ENCODE measurements around the gene THTPA. TPM values are rescaled to one million over a fixed set of nuclear protein-coding genes. Genes with fewer than 3 reads are reported as not detected.

The THTPA gene
- total and polyA plus RNA-seq, 2 of the 13 experiments (the other 11 are each of a cell fraction or from before 2014, with no cell fraction given), result 7.4 to 8.7 TPM

- TF ChIP-seq, protein P1, sequence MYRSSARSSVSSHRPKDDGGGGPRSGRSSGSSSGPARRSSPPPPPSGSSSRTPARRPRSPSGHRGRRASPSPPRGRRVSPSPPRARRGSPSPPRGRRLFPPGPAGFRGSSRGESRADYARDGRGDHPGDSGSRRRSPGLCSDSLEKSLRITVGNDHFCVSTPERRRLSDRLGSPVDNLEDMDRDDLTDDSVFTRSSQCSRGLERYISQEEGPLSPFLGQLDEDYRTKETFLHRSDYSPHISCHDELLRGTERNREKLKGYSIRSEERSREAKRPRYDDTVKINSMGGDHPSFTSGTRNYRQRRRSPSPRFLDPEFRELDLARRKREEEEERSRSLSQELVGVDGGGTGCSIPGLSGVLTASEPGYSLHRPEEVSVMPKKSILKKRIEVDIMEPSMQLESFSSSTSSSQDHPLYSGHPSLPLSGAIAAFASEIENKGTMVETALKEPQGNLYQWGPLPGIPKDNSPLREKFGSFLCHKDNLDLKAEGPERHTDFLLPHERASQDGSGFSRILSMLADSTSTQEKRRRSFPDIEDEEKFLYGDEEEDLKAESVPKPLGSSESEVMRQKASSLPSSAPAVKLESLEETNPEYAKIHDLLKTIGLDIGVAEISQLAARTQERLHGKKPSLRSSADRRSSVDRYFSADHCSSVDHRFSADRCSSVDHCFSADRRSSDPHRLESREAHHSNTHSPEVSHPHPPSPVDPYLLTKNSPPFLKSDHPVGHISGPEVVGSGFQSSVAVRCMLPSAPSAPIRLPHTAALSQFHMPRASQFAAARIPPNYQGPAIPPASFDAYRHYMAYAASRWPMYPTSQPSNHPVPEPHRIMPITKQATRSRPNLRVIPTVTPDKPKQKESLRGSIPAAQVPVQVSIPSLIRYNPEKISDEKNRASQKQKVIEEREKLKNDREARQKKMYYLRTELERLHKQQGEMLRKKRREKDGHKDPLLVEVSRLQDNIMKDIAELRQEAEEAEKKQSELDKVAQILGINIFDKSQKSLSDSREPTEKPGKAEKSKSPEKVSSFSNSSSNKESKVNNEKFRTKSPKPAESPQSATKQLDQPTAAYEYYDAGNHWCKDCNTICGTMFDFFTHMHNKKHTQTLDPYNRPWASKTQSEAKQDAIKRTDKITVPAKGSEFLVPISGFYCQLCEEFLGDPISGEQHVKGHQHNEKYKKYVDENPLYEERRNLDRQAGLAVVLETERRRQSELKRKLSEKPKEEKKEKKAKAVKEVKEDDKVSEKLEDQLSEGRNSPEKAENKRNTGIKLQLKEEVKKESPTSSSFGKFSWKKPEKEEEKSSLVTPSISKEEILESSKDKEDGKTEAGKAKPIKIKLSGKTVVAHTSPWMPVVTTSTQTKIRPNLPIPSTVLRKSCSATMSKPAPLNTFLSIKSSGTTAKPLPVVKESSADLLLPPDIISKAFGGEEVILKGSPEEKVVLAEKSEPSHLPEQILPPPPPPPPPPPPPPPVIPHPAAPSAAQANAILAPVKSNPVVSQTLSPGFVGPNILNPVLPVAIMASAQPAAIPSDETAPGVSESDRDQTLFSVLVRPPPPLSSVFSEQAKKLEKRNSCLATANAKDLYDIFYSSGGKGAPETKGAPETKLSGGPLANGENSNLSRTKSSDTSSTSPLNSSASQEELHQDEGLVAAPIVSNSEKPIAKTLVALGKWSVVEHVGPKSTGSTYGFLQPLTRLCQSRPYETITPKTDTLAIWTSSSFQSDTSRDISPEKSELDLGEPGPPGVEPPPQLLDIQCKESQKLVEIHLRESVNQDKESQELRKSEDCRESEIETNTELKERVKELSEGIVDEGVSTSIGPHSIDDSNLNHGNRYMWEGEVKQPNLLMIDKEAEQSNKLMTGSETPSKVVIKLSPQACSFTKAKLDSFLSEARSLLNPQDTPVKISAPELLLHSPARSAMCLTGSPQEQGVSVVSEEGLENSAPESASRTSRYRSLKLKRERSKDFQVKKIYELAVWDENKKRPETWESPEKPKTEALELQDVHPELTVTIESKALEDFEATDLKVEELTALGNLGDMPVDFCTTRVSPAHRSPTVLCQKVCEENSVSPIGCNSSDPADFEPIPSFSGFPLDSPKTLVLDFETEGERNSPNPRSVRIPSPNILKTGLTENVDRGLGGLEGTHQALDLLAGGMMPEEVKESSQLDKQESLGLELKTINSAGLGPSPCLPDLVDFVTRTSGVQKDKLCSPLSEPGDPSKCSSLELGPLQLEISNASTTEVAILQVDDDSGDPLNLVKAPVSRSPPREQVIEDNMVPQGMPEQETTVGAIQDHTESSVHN (CRISPR knock-in tag; IDR thresholded peaks at IDR 0.05), result 0 out of 2 replicates have a peak, but pooled peaks have one; percentile 9
- TF ChIP-seq HNF4A (CRISPR knock-in tag; IDR thresholded peaks at IDR 0.05) (no peak), HHEX (CRISPR knock-in tag; IDR thresholded peaks at IDR 0.05) (peak; percentile 43; the same call in 1 of the 2 replicates), ZNF749 (CRISPR knock-in tag; IDR thresholded peaks at IDR 0.05; ENCODE audit: borderline replicate concordance) (0 out of 2 replicates have a peak, but pooled peaks have one; percentile 62), TBP (CRISPR knock-in tag; IDR thresholded peaks at IDR 0.05) (no peak), FLYWCH1 (CRISPR knock-in tag; IDR thresholded peaks at IDR 0.05) (no peak), ZSCAN21 (CRISPR knock-in tag; IDR thresholded peaks at IDR 0.05; ENCODE audit: borderline replicate concordance) (0 out of 2 replicates have a peak, but pooled peaks have one; percentile 53), ZNF446 (CRISPR knock-in tag; IDR thresholded peaks at IDR 0.05) (peak; percentile 79), TARDBP (CRISPR knock-in tag; IDR thresholded peaks at IDR 0.05) (no peak), ZNF234 (CRISPR knock-in tag; conservative IDR thresholded peaks at IDR 0.05) (peak; percentile 64; the same call in 1 of the 2 replicates), DR1 (CRISPR knock-in tag; IDR thresholded peaks at IDR 0.05) (no peak), ZNF546 (CRISPR knock-in tag; conservative IDR thresholded peaks at IDR 0.05) (no peak), ZMYM2 (CRISPR knock-in tag; IDR thresholded peaks at IDR 0.05) (0 out of 2 replicates have a peak, but pooled peaks have one; percentile 37), ZNF768 (CRISPR knock-in tag; IDR thresholded peaks at IDR 0.05) (no peak; the same call in 1 of the 2 replicates)
- TF ChIP-seq, protein P2, sequence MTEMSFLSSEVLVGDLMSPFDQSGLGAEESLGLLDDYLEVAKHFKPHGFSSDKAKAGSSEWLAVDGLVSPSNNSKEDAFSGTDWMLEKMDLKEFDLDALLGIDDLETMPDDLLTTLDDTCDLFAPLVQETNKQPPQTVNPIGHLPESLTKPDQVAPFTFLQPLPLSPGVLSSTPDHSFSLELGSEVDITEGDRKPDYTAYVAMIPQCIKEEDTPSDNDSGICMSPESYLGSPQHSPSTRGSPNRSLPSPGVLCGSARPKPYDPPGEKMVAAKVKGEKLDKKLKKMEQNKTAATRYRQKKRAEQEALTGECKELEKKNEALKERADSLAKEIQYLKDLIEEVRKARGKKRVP (CRISPR knock-in tag; IDR thresholded peaks at IDR 0.05), result peak in 1 of 2 experiments; percentile 28; a peak in 1 of 4 replicates
- TF ChIP-seq, protein P3, sequence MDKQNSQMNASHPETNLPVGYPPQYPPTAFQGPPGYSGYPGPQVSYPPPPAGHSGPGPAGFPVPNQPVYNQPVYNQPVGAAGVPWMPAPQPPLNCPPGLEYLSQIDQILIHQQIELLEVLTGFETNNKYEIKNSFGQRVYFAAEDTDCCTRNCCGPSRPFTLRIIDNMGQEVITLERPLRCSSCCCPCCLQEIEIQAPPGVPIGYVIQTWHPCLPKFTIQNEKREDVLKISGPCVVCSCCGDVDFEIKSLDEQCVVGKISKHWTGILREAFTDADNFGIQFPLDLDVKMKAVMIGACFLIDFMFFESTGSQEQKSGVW (CRISPR knock-in tag; IDR thresholded peaks at IDR 0.05; ENCODE audit: borderline replicate concordance), result no peak
Observed at GRCh38 chr14:23550812-23551265, 5.2 kb upstream of the THTPA start (continued).

Data from HepG2 (cell line).